Stimulated activated CD4-positive, alpha-beta T cell treated with anti-CD3 and anti-CD28 coated beads, Interleukin-1b, Interleukin-23, amount 100 ng/mL, for 24 hours (primary cell): ENCODE results near the gene MANF.

Experiments used
- DNase-seq, 4 experiments: peaks; one replicate each; pipeline ENCODE4 v3.0.0-alpha.2; 2020; ENCODE audit warnings: low read depth in 4 of 4, low spot score in 1 of 4

Gene MANF

GRCh38 chr3:51389423-51390183, 4.5 kb downstream of the MANF start:
- peak in 1 of 4 experiments; percentile 51 for DNase-seq

GRCh38 chr3:51390246-51391074, 5.4 kb downstream of the MANF start:
- no peak for DNase-seq

GRCh38 chr3:51391075-51391565, 6.0 kb downstream of the MANF start, which contains the start of gene RBM15B:
RBM15B (plus strand) TSS chr3:51391285; CDS start chr3:51391400, 115 bp downstream.
- peak; percentile 93 to 95 (median 94) for DNase-seq

- peak in 1 of 4 experiments; percentile 21 for DNase-seq
These were observed 6.7 kb downstream of the MANF start for GRCh38 chr3:51391566-51392354.

- no peak for DNase-seq
These were observed 7.5 kb downstream of the MANF start for GRCh38 chr3:51392355-51393133.

- no peak for DNase-seq
These were observed 8.0 kb downstream of the MANF start for GRCh38 chr3:51393134-51393495.

GRCh38 chr3:51393564-51393963, 8.5 kb downstream of the MANF start:
- no peak for DNase-seq

- DNase-seq, result no peak
These were observed 9.4 kb downstream of the MANF start for GRCh38 chr3:51394541-51394940.

GRCh38 chr3:51395493-51396213, 10.6 kb downstream of the MANF start:
- DNase-seq, result no peak

- no peak for DNase-seq
These were observed 11.3 kb downstream of the MANF start for GRCh38 chr3:51396401-51396800.

GRCh38 chr3:51397392-51397791, 12.3 kb downstream of the MANF start:
- no peak for DNase-seq

- DNase-seq, result no peak
These were observed 13.7 kb downstream of the MANF start for GRCh38 chr3:51398595-51399310.

GRCh38 chr3:51400166-51400565, 15.1 kb downstream of the MANF start:
- no peak for DNase-seq

- DNase-seq, result no peak
These were observed 16.6 kb downstream of the MANF start for GRCh38 chr3:51401735-51402134.

GRCh38 chr3:51403675-51404074, 18.6 kb downstream of the MANF start:
- no peak for DNase-seq

- no peak for DNase-seq
These were observed 22.9 kb downstream of the MANF start for GRCh38 chr3:51408021-51408420.

GRCh38 chr3:51408813-51409212, 23.7 kb downstream of the MANF start:
- no peak for DNase-seq

GRCh38 chr3:51422211-51422610, 37.1 kb downstream of the MANF start:
- no peak for DNase-seq

GRCh38 chr3:51426921-51427320, 41.8 kb downstream of the MANF start:
- DNase-seq, result no peak
